ENCODE measurements around the gene SLC25A51.

SLC25A51 gene

DNA sequence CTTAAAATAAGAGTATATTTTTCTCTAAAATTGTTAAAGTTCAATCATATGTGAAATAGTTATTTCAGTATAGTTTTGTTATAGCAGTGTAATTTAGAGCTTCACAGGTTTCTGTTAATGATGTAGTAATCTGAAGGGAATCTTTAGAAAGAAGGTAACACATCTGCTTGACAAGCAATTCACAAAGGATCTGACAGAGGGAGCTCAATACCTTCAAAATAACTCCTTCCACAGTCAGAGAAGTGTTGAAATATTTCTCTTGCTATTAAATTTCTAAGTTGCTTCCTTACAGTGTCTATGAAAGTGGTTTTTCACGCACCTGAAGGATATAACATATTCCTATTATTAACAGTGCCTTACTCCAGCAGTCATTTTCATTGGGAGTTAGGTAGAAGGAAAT is 44.9 kb downstream of the SLC25A51 start:
- no peaks in the 10 kb centered on the region for H3K27me3 Mint-ChIP-seq
- H3K27ac Mint-ChIP-seq = no peak overlapping the region

DNA sequence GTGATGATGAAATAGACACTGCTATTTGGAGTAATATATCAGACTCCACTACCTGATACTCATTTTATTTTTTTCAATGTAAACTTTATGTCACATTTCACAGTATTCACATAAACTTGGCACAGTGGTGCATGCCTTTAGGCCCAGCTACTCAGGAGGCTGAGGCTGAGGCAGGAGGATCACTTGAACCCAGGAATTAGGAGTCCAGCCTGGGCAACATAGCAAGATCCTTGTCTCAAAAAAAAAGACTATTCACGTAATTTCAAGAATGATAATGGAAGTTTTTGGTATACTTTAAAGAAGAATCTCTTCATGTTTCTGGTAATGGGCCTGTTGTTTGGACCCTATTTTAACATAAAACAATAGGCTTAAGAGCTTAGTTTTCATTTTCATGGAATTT is 47.4 kb downstream of the SLC25A51 start:
- no peak for DNase-seq
- no peak overlapping the region for H3K27ac Mint-ChIP-seq
- no peak for ATAC-seq

More for the DNA sequence above, 44.9 kb downstream of the SLC25A51 start:
- DNase-seq (no peak), ATAC-seq (no peak)
- no peak overlapping the region for H3K4me3 Mint-ChIP-seq
- H3K4me1 Mint-ChIP-seq = no peaks in the 10 kb centered on the region
- H3K9me3 Mint-ChIP-seq = no peaks in the 10 kb centered on the region

DNA sequence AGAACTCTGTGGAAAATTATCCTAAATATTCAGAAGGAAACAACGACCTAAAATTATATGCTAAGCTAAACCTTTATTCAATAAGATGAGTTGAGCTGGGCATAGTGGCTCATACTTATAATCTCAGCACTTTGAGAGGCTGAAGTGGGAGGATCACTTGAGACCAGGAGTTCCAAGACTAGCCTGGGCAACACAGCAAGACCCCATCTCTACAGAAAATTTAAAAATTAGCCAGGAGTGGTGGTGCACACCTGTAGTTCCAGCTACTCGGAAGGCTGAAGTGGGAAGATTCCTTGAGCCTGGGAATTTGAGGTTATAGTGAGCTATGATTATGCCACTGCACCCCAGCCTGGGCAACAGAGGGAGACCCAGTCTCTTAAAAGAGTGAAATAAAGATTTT is 51.7 kb downstream of the SLC25A51 start:
- Mint-ChIP-seq H3K4me3 (no peak overlapping the region), H3K4me1 (no peaks in the 10 kb centered on the region), H3K9me3 (no peaks in the 10 kb centered on the region), H3K27ac (no peak overlapping the region), H3K27me3 (no peaks in the 10 kb centered on the region)
- ATAC-seq = no peak
- no peak for DNase-seq

More for the DNA sequence above, 47.4 kb downstream of the SLC25A51 start:
- H3K9me3 Mint-ChIP-seq = no peaks in the 10 kb centered on the region
- H3K27me3 Mint-ChIP-seq = no peaks in the 10 kb centered on the region
- H3K4me3 Mint-ChIP-seq = no peak overlapping the region
- no peaks in the 10 kb centered on the region for H3K4me1 Mint-ChIP-seq

DNA sequence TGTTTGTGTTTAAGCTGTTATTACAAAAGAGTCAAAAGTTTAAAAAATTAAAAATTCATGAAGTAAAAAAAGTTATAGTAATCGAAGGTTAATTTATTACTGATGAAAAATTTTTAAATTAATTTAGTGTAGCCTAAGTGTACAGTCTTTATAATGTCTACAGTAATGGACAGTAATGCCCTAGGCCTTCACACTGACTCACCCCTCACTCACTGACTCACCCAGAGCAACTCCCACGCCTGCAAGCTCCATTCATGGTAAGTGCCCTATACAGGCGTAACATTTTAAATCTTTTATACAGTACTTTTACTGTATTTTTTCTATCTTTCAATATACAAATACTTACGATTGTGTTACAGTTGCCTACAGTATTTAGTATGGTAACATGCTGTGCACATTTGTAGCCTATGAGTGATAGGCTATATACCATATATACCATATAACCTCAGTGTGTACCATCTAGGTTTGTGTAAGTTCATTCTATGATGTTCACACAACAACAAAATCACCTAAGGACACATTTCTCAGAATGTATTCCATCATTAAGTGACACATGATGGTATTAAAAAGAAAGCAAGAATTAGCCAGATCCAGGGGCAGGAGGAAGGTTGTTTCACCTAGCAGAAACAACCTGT is 63.2 kb downstream of the SLC25A51 start:
- H3K4me1 Mint-ChIP-seq = peaks cover 14% of the 10 kb centered on the region
- no peak overlapping the region for H3K27ac Mint-ChIP-seq
- DNase-seq (no peak), ATAC-seq (no peak)
- no peaks in the 10 kb centered on the region for H3K9me3 Mint-ChIP-seq
- H3K4me3 Mint-ChIP-seq = no peak overlapping the region
- H3K27me3 Mint-ChIP-seq = no peaks in the 10 kb centered on the region

DNA sequence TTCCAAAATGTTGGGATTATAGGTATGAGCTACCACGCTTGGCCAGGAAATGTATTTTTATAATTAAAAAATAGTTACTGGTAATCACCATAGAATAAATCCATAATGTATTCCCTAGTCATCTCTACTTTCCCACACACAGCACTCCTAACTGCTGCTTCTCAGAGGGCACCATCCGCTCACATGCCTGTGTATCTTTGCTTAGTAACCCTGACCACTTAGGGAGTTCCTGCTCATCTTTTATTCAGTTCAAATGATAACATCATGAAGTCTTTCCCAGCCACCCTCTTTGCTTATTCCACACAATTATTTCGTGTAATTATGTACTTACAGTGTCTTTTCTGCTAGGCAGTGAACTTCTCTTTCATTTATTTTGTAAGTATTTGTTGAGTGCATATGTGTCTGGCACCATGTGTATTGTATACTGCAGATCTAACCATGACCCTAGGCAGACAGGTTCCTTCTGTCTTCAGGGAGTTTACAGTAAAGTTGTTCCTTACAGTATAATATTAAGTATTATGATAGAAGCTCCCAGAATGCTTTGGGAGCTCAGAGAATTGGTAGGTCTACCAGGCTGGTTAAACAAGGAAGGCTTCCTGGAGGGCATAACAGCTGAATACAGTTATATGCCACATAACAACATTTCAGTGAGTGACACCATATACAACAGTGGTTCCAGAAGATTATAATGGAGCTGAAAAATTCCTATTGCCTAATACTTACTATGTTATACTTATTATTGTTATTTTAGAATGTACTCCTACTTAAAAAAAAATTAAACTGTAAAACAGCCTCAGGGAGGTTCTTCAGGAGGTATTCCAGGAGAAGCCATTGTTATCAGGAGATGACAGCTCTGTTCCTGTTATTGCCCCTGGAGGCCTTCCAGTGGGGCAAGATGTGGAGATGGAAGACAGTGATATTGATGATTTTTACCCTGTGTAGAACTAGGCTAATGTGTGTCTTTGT is 64.1 kb downstream of the SLC25A51 start:
- ATAC-seq = no peak
- H3K4me1 Mint-ChIP-seq = peaks cover 10% of the 10 kb centered on the region
- H3K27me3 Mint-ChIP-seq = no peaks in the 10 kb centered on the region
- no peak for DNase-seq
- H3K4me3 Mint-ChIP-seq = no peak overlapping the region
- H3K27ac Mint-ChIP-seq = no peak overlapping the region
- H3K9me3 Mint-ChIP-seq = no peaks in the 10 kb centered on the region

Measured in stimulated activated naive CD8-positive, alpha-beta T cell treated with anti-CD3 and anti-CD28 coated beads, Interleukin-15, amount 100 ng/mL, for 72 hours (primary cell).